Transverse colon (tissue), 3 donors: Measurements from ENCODE around the gene PGP.

Experiments
- POLR2A ChIP-seq: fragments of 450-650 bp; IDR thresholded peaks from one replicate; pipeline ENCODE4 v1.6.1; 2016; ENCODE audit warnings: antibody characterized with exemption, mild to moderate bottlenecking, moderate library complexity
- TF ChIP-seq, protein P1 (sequence below), 5 experiments: fragments of 200-600 bp in 3 of 5; fragments of 450-650 bp in 2 of 5; sonication (generic) in 3 of 5; IDR thresholded peaks; 1 replicate in 2 of 5; 2 replicates in 3 of 5; pipeline ENCODE4 v1.5.1; 2016 to 2017; ENCODE audit warnings: antibody characterized with exemption in 5 of 5, inconsistent platforms in 3 of 5, mild to moderate bottlenecking in 2 of 5, moderate library complexity in 1 of 5

DNA sequence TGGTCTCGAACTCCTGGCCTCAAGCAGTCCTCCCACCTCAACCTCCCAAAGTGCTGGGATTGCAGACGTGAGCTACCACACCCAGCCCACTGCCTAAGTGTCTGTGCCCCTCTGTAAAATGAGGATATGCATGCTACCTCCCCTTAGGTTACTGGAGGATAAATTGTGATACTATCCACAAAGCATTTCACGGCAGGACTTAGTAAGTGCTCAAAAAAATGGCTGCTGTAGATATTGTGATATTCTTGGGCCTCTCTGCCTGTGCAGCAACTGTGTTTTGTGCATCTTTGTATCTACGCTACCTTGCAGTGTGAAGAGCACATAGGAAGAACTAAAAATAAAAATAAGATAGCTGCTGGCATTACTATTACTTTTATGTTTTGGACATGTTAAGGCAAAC is 16.4 kb downstream of the PGP start:
- TF ChIP-seq, protein P1, sequence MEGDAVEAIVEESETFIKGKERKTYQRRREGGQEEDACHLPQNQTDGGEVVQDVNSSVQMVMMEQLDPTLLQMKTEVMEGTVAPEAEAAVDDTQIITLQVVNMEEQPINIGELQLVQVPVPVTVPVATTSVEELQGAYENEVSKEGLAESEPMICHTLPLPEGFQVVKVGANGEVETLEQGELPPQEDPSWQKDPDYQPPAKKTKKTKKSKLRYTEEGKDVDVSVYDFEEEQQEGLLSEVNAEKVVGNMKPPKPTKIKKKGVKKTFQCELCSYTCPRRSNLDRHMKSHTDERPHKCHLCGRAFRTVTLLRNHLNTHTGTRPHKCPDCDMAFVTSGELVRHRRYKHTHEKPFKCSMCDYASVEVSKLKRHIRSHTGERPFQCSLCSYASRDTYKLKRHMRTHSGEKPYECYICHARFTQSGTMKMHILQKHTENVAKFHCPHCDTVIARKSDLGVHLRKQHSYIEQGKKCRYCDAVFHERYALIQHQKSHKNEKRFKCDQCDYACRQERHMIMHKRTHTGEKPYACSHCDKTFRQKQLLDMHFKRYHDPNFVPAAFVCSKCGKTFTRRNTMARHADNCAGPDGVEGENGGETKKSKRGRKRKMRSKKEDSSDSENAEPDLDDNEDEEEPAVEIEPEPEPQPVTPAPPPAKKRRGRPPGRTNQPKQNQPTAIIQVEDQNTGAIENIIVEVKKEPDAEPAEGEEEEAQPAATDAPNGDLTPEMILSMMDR (IDR thresholded peaks at IDR 0.05), result no peak
- no peak for TF ChIP-seq POLR2A
